H1 (cell line): ENCODE results near the gene SORBS1. TPM values are rescaled to one million over a fixed set of nuclear protein-coding genes. Genes with fewer than 3 reads are reported as not detected.

Experiments used
- CTCF ChIA-PET: fragments of 300-600 bp; sonication (Branson Sonifier 250); formaldehyde crosslinking; loops from one replicate; lab custom pipeline; 2021; ENCODE audit not compliant: partially characterized antibody; lab: Charles Lee
- POLR2A ChIA-PET: fragments of 300-600 bp; sonication (Branson Sonifier 250); formaldehyde crosslinking; loops from one replicate; lab custom pipeline; 2021; ENCODE audit warnings: inconsistent platforms; ENCODE audit not compliant: partially characterized antibody; lab: Charles Lee
- DNase-seq, 2 experiments: peaks; one replicate each; pipeline versions ENCODE4 v3.0.0 to v3.0.0-alpha.2; 2010 to 2022; ENCODE audit warnings: low spot score in 2 of 2, low read depth in 1 of 2, mixed read lengths in 1 of 2
- FAIRE-seq: peaks from 2 replicates; lab custom pipeline; 2011; peaks lifted over from hg19 to GRCh38; lab: Jason Lieb, UNC
- H2AFZ ChIP-seq: 2 replicates; pipeline ENCODE4 v1.8.1; 2012; ENCODE audit warnings: low read length, inconsistent platforms
- H2AK5ac ChIP-seq: 2 replicates; pipeline ENCODE4 v1.6.1; 2013; ENCODE audit warnings: low read depth, low read length
- H2BK120ac ChIP-seq: replicated peaks from 2 replicates; pipeline ENCODE3; 2013; ENCODE audit warnings: low read depth, low read length, inconsistent platforms
- H2BK12ac ChIP-seq: 2 replicates; pipeline ENCODE4 v1.6.1; 2013; ENCODE audit warnings: low read depth, low read length
- H2BK15ac ChIP-seq: 2 replicates; pipeline ENCODE4 v1.6.1; 2013; ENCODE audit warnings: low read length
- H2BK20ac ChIP-seq: 2 replicates; pipeline ENCODE4 v1.6.1; 2013; ENCODE audit warnings: low read length
- H2BK5ac ChIP-seq: 2 replicates; pipeline ENCODE4 v1.6.1; 2013; ENCODE audit warnings: low read depth, low read length
- H3K14ac ChIP-seq: 2 replicates; pipeline ENCODE4 v1.6.1; 2013; ENCODE audit warnings: inconsistent platforms; ENCODE audit not compliant: insufficient read length
- H3K18ac ChIP-seq: 2 replicates; pipeline ENCODE4 v1.6.1; 2013; ENCODE audit warnings: low read length; ENCODE audit errors: extremely low read depth
- H3K23ac ChIP-seq: 2 replicates; pipeline ENCODE4 v1.6.1; 2013; ENCODE audit warnings: inconsistent platforms; ENCODE audit not compliant: insufficient read length
- H3K23me2 ChIP-seq: 2 replicates; pipeline ENCODE4 v1.6.1; 2013; ENCODE audit warnings: low read depth, low read length
- H3K27ac ChIP-seq: 2 replicates; pipeline ENCODE4 v1.6.1; 2011; ENCODE audit warnings: low read depth, low read length, inconsistent platforms
- H3K27me3 ChIP-seq, 4 experiments: replicated peaks in 1 of 4; 1 replicate in 1 of 4; 2 replicates in 3 of 4; pipeline versions ENCODE4 v1.6.1 to v1.8.1; 2011 to 2013; ENCODE audit warnings: low read length in 3 of 4, mild to moderate bottlenecking in 3 of 4, inconsistent platforms in 2 of 4, mixed read lengths in 2 of 4, moderate library complexity in 1 of 4; ENCODE audit not compliant: control insufficient read depth in 3 of 4, insufficient read depth in 3 of 4; ENCODE audit errors: extremely low read depth in 1 of 4
- H3K36me3 ChIP-seq, 4 experiments: 2 replicates each; pipeline versions ENCODE4 v1.6.1 to v1.8.1; 2011 to 2013; ENCODE audit warnings: mild to moderate bottlenecking in 4 of 4, low read length in 3 of 4, moderate library complexity in 2 of 4, control low read depth in 1 of 4, inconsistent platforms in 1 of 4; ENCODE audit not compliant: insufficient read depth in 4 of 4, control insufficient read depth in 2 of 4
- H3K4ac ChIP-seq: replicated peaks from 2 replicates; pipeline ENCODE3; 2013; ENCODE audit warnings: low read length, low read depth, mixed read lengths, inconsistent platforms; ENCODE audit not compliant: insufficient read length
- H3K4me1 ChIP-seq, 4 experiments: replicated peaks in 1 of 4; 1 replicate in 1 of 4; 2 replicates in 3 of 4; pipeline versions ENCODE4 v1.6.1 to v1.8.1; 2011 to 2013; ENCODE audit warnings: low read length in 3 of 4, inconsistent platforms in 2 of 4, mixed read lengths in 1 of 4; ENCODE audit not compliant: insufficient read depth in 4 of 4, control insufficient read depth in 3 of 4
- H3K4me2 ChIP-seq, 2 experiments: 2 replicates each; pipeline versions ENCODE4 v1.6.1 to v1.8.1; 2011 to 2013; ENCODE audit warnings: low read depth in 2 of 2, low read length in 2 of 2, control low read depth in 1 of 2, inconsistent platforms in 1 of 2, mild to moderate bottlenecking in 1 of 2; ENCODE audit not compliant: insufficient read depth in 1 of 2
- H3K4me3 ChIP-seq, 4 experiments: fragments of 200-600, 300-600 bp in 1 of 4; sonication (generic), shearing (Covaris generic), sonication (Bioruptor Twin) in 1 of 4; 2 replicates each; pipeline versions ENCODE4 v1.5.1 to v1.8.1; 2011 to 2016; ENCODE audit warnings: low read length in 4 of 4, low read depth in 3 of 4, control low read depth in 2 of 4, inconsistent platforms in 2 of 4, mild to moderate bottlenecking in 2 of 4, mixed read lengths in 1 of 4, moderate library complexity in 1 of 4; ENCODE audit not compliant: insufficient read depth in 2 of 4; ENCODE audit errors: extremely low read depth in 1 of 4
- H3K56ac ChIP-seq: replicated peaks from 2 replicates; pipeline ENCODE3; 2013; ENCODE audit warnings: low read depth, mild to moderate bottlenecking, mixed read lengths, low read length, inconsistent platforms; ENCODE audit not compliant: insufficient read length
- H3K79me1 ChIP-seq: 2 replicates; pipeline ENCODE4 v1.6.1; 2013; ENCODE audit warnings: low read depth, low read length, control low read depth
- H3K79me2 ChIP-seq, 2 experiments: 2 replicates each; pipeline versions ENCODE4 v1.6.1 to v1.8.1; 2012 to 2013; ENCODE audit warnings: low read length in 2 of 2, mild to moderate bottlenecking in 2 of 2, inconsistent platforms in 1 of 2; ENCODE audit not compliant: insufficient read depth in 2 of 2, control insufficient read depth in 1 of 2
- H3K9ac ChIP-seq, 4 experiments: replicated peaks in 1 of 4; 1 replicate in 1 of 4; 2 replicates in 3 of 4; pipeline versions ENCODE4 v1.6.1 to v1.8.1; 2011 to 2013; ENCODE audit warnings: low read depth in 3 of 4, low read length in 3 of 4, control low read depth in 2 of 4, mild to moderate bottlenecking in 2 of 4, moderate library complexity in 2 of 4, inconsistent platforms in 1 of 4; ENCODE audit errors: extremely low read depth in 1 of 4
- H3K9me3 ChIP-seq, 2 experiments: 2 replicates each; pipeline versions ENCODE4 v1.6.1 to v1.8.1; 2012 to 2013; ENCODE audit warnings: mild to moderate bottlenecking in 2 of 2, moderate library complexity in 2 of 2, control low read depth in 1 of 2, inconsistent platforms in 1 of 2, low read depth in 1 of 2, low read length in 1 of 2, mixed read lengths in 1 of 2; ENCODE audit not compliant: insufficient read depth in 2 of 2
- H4K20me1 ChIP-seq, 2 experiments: replicated peaks in 1 of 2; 2 replicates each; pipeline versions ENCODE3 to v1.8.1; 2011 to 2013; ENCODE audit warnings: inconsistent platforms in 2 of 2, low read length in 2 of 2, mild to moderate bottlenecking in 1 of 2; ENCODE audit not compliant: insufficient read depth in 2 of 2, control insufficient read depth in 1 of 2
- H4K5ac ChIP-seq: 2 replicates; pipeline ENCODE4 v1.6.1; 2013; ENCODE audit warnings: low read length, low read depth, mixed read lengths, inconsistent platforms; ENCODE audit not compliant: insufficient read length
- H4K8ac ChIP-seq: 2 replicates; pipeline ENCODE4 v1.8.0; 2013; ENCODE audit warnings: mild to moderate bottlenecking, moderate library complexity, low read length, inconsistent platforms; ENCODE audit not compliant: insufficient read depth; ENCODE audit errors: extremely low read depth
- H4K91ac ChIP-seq: replicated peaks from 2 replicates; pipeline ENCODE3; 2013; ENCODE audit warnings: low read length, mixed read lengths, inconsistent platforms; ENCODE audit not compliant: insufficient read length
- JUN ChIP-seq: IDR thresholded peaks from 2 replicates; pipeline ENCODE4 v1.6.1; 2011; ENCODE audit warnings: low read depth, mild to moderate bottlenecking, improper control_type of control experiment, low read length
- SIRT6 ChIP-seq: IDR thresholded peaks from one replicate; pipeline ENCODE4 v1.7.1; 2012; ENCODE audit warnings: low read length, inconsistent platforms
- SP2 ChIP-seq: IDR thresholded peaks from 2 replicates; pipeline ENCODE4 v1.6.1; 2012; ENCODE audit warnings: mild to moderate bottlenecking, low read length, inconsistent platforms
- ZNF274 ChIP-seq: IDR thresholded peaks from 2 replicates; pipeline ENCODE4 v1.7.0; 2012; ENCODE audit warnings: low read length, borderline replicate concordance; ENCODE audit errors: extremely low read depth
- polyA plus RNA-seq, 7 experiments: library from polyadenylated mRNA; depleted of rRNA in 3 of 7; stranded (reverse) in 5 of 7; unstranded in 2 of 7; fragments of >200 nt in 5 of 7; fragments of 200-250 nt in 2 of 7; gene quantifications; 1 replicate in 5 of 7; 2 replicates in 1 of 7; 4 replicates in 1 of 7; pipeline versions ENCODE4 v1.2.1 to v1.2.3, GENCODE V29; 2011 to 2013; ENCODE audit warnings: missing spikeins in 2 of 7, mixed read lengths in 2 of 7
- total RNA-seq: library from RNA; stranded (reverse); fragmentation: NEBNext Ultra II Directional; extraction: Animal tissue kit (Norgen Biotek cat#: 25700); gene quantifications from 2 replicates; pipeline ENCODE4 v1.2.1, GENCODE V29; 2021

SORBS1 gene
- total and polyA plus RNA-seq, 2 of the 8 experiments (the other 6 are each of a cell fraction or from before 2014, with no cell fraction given) = 16.0 to 35.0 TPM

DNA sequence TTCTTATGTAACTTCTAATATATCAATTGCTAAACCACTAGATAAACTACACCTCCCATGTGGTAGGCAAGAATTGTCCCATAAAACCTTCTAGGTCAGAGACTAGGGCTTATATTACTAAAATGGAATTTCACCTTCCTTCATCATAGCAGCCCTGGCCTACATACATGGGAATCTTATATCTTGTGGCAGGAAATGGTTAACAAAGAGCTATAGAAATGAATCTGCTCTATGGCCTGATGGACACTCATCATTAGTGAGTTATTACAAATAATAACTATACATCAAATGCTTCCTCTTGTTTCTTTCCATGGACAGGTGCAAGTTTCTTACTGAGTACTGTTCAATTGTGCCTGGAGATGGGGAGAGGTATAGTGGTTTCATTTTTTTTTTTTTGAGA lies 208.0 kb downstream of the SORBS1 start:
- no peak overlapping the region for H3K27ac ChIP-seq
- FAIRE-seq (no peak), DNase-seq (no peak)
- H3K4me1 ChIP-seq = no peaks in the 10 kb centered on the region
- H3K18ac ChIP-seq = no peak overlapping the region
- H3K9ac ChIP-seq = no peak overlapping the region
- no peaks in the 10 kb centered on the region for H3K23me2 ChIP-seq
- no peak overlapping the region for H2BK12ac ChIP-seq
- H3K23ac ChIP-seq = no peak overlapping the region
- H2BK5ac ChIP-seq = no peak overlapping the region
- no peak overlapping the region for H3K14ac ChIP-seq
- POLR2A ChIA-PET = no interaction called here
- H3K4me2 ChIP-seq = no peak overlapping the region
- peaks cover 0 to 12% (median 0%) of the 10 kb centered on the region in 4 experiments; a peak in 3 of 8 replicates for H3K36me3 ChIP-seq
- no peaks in the 10 kb centered on the region for H3K9me3 ChIP-seq
- no peak overlapping the region for H4K8ac ChIP-seq
- no peak overlapping the region for H2BK20ac ChIP-seq
- no peak overlapping the region for H3K56ac ChIP-seq
- H2BK120ac ChIP-seq = no peak overlapping the region
- H3K79me2 ChIP-seq = no peaks in the 10 kb centered on the region
- H3K4me3 ChIP-seq = no peak overlapping the region
- H3K79me1 ChIP-seq = no peaks in the 10 kb centered on the region
- H2BK15ac ChIP-seq = no peak overlapping the region
- CTCF ChIA-PET = interaction anchor here (0.6 to 14.2 kb wide), 11 partner anchors 11 to 950 kb away, joined by 3 to 149 read pairs (median 4); no protein-coding TSS in a partner anchor
- no peaks in the 10 kb centered on the region for H3K27me3 ChIP-seq
- H3K4ac ChIP-seq = no peak overlapping the region
- no peak for TF ChIP-seq ZNF274
- no peak for TF ChIP-seq SIRT6
- no peak for TF ChIP-seq JUN
- TF ChIP-seq SP2 = no peak
- no peak overlapping the region for H4K91ac ChIP-seq
- no peak overlapping the region for H2AFZ ChIP-seq
- no peak overlapping the region for H4K5ac ChIP-seq
- no peak overlapping the region for H2AK5ac ChIP-seq
- no peaks in the 10 kb centered on the region for H4K20me1 ChIP-seq
